Fibroblast of lung (primary cell): ENCODE results near the gene CBX8. TPM values are rescaled to one million over a fixed set of nuclear protein-coding genes. Genes with fewer than 3 reads are reported as not detected.
A peak's percentile ranks its signal among the peaks of the same experiment; 100 is the strongest.

Source experiments
- DNase-seq, 2 donors: peaks; one replicate each; pipeline versions ENCODE4 v3.0.0 to v3.0.0-alpha.2; 2010; ENCODE audit warnings: low read depth in 2 of 2
- H2AFZ ChIP-seq: 2 replicates; pipeline ENCODE4 v1.5.1; 2012; ENCODE audit warnings: low read length, control low read depth, inconsistent platforms
- H3K27ac ChIP-seq: 2 replicates; pipeline ENCODE4 v1.5.1; 2011; ENCODE audit warnings: low read length, control low read depth; ENCODE audit not compliant: insufficient read depth
- H3K27me3 ChIP-seq: 2 replicates; pipeline ENCODE4 v1.5.1; 2011; ENCODE audit warnings: mild to moderate bottlenecking, low read length; ENCODE audit not compliant: control insufficient read depth, insufficient read depth
- H3K36me3 ChIP-seq: 2 replicates; pipeline ENCODE4 v1.5.1; 2011; ENCODE audit warnings: low read length; ENCODE audit not compliant: control insufficient read depth, insufficient read depth
- H3K4me1 ChIP-seq: 2 replicates; pipeline ENCODE4 v1.5.1; 2011; ENCODE audit warnings: low read length; ENCODE audit not compliant: control insufficient read depth, insufficient read depth; ENCODE audit errors: extremely low read depth
- H3K4me2 ChIP-seq: 2 replicates; pipeline ENCODE4 v1.5.1; 2011; ENCODE audit warnings: low read length, control low read depth; ENCODE audit not compliant: insufficient read depth; ENCODE audit errors: extremely low read depth
- H3K4me3 ChIP-seq, 4 experiments: fragments of 200-600 bp in 1 of 4; sonication (generic) in 1 of 4; replicated peaks in 1 of 4; 2 replicates each; pipeline ENCODE4 v1.5.1; 2011 to 2016; ENCODE audit warnings: low read length in 4 of 4, low read depth in 3 of 4, mild to moderate bottlenecking in 3 of 4, control low read depth in 2 of 4, inconsistent platforms in 1 of 4, mixed read lengths in 1 of 4; ENCODE audit not compliant: insufficient read depth in 1 of 4; ENCODE audit errors: control extremely low read depth in 1 of 4
- H3K79me2 ChIP-seq: 2 replicates; pipeline ENCODE4 v1.5.1; 2012; ENCODE audit warnings: mild to moderate bottlenecking, low read length, inconsistent platforms; ENCODE audit not compliant: control insufficient read depth, insufficient read depth
- H3K9ac ChIP-seq: 2 replicates; pipeline ENCODE4 v1.5.1; 2011; ENCODE audit warnings: mild to moderate bottlenecking, low read length, control low read depth; ENCODE audit not compliant: insufficient read depth
- H3K9me3 ChIP-seq: 2 replicates; pipeline ENCODE4 v1.5.1; 2012; ENCODE audit warnings: low read depth, low read length; ENCODE audit not compliant: control insufficient read depth, insufficient read depth
- H4K20me1 ChIP-seq: 2 replicates; pipeline ENCODE4 v1.5.1; 2011; ENCODE audit warnings: low read length; ENCODE audit not compliant: control insufficient read depth, insufficient read depth; ENCODE audit errors: extremely low read depth
- CTCF ChIP-seq, 2 donors: IDR thresholded peaks in 1 of 2; conservative IDR thresholded peaks in 1 of 2; 1 replicate in 1 of 2; 2 replicates in 1 of 2; pipeline ENCODE4 v1.5.1; 2011 to 2012; ENCODE audit warnings: low read length in 2 of 2, control low read depth in 1 of 2, inconsistent platforms in 1 of 2, low read depth in 1 of 2, mild to moderate bottlenecking in 1 of 2
- EZH2 ChIP-seq: IDR thresholded peaks from 2 replicates; pipeline ENCODE4 v1.5.1; 2012; ENCODE audit warnings: low read length, control low read depth, mild to moderate bottlenecking; ENCODE audit errors: missing control alignments
- polyA plus RNA-seq, 2 donors: library from polyadenylated mRNA; depleted of rRNA in 1 of 2; stranded (reverse) in 1 of 2; unstranded in 1 of 2; fragments of >200 nt; gene quantifications; 2 replicates each; pipeline ENCODE4 v1.2.1, GENCODE V29; 2011 to 2012; ENCODE audit warnings: missing spikeins in 1 of 2
- total RNA-seq: library from RNA; depleted of rRNA; stranded (reverse); fragments of >200 nt; gene quantifications from 2 replicates; pipeline ENCODE4 v1.2.1, GENCODE V29; 2014

Gene CBX8
- total and polyA plus RNA-seq, 2 donors (not counting 1 experiment from before 2014, with no cell fraction given) = 0.19 to 4.0 TPM

- Histone ChIP-seq H3K79me2 (no peaks in the 10 kb centered on the region), H3K27ac (no peak overlapping the region), H3K4me3 (no peak overlapping the region), H3K9me3 (no peaks in the 10 kb centered on the region), H3K9ac (no peak overlapping the region), H3K36me3 (no peaks in the 10 kb centered on the region), H3K4me2 (peak overlapping the region; percentile 25), H3K27me3 (peaks cover 77% of the 10 kb centered on the region), H2AFZ (no peak overlapping the region), H3K4me1 (peaks cover 5% of the 10 kb centered on the region), H4K20me1 (no peaks in the 10 kb centered on the region)
- peak; percentile 54 to 57 for DNase-seq
- TF ChIP-seq EZH2 (peak; percentile 75), CTCF (conservative IDR thresholded peaks at IDR 0.05 in 1 of 2, IDR thresholded peaks at IDR 0.05 in 1 of 2; ENCODE audit: low read depth in 1 of 2, low read length in 2 of 2) (no peak)
Observed at GRCh38 chr17:79800325-79801155, 3.7 kb upstream of the CBX8 start.

GRCh38 chr17:79799538-79800324, 2.9 kb upstream of the CBX8 start:
- DNase-seq = no peak
- H3K4me1 ChIP-seq = peaks cover 5% of the 10 kb centered on the region
- H3K27me3 ChIP-seq = peaks cover 69% of the 10 kb centered on the region
- no peak overlapping the region for H3K27ac ChIP-seq
- no peaks in the 10 kb centered on the region for H3K9me3 ChIP-seq
- no peak overlapping the region for H2AFZ ChIP-seq
- H4K20me1 ChIP-seq = no peaks in the 10 kb centered on the region
- no peaks in the 10 kb centered on the region for H3K79me2 ChIP-seq
- no peak overlapping the region for H3K9ac ChIP-seq
- H3K4me3 ChIP-seq = peak overlapping the region in 1 of 4 experiments; percentile 10
- no peak overlapping the region for H3K4me2 ChIP-seq
- no peak for TF ChIP-seq CTCF (conservative IDR thresholded peaks at IDR 0.05 in 1 of 2, IDR thresholded peaks at IDR 0.05 in 1 of 2; ENCODE audit: low read depth in 1 of 2, low read length in 2 of 2)
- peak; percentile 92 for TF ChIP-seq EZH2
- peaks cover 5% of the 10 kb centered on the region for H3K36me3 ChIP-seq

- Histone ChIP-seq H3K9ac (no peak overlapping the region), H3K79me2 (no peaks in the 10 kb centered on the region), H3K4me2 (no peak overlapping the region)
Observed at GRCh38 chr17:79799174-79799537, 2.3 kb upstream of the CBX8 start.

More at GRCh38 chr17:79799174-79799537, 2.3 kb upstream of the CBX8 start:
- H3K9me3 ChIP-seq = no peaks in the 10 kb centered on the region
- H3K4me1 ChIP-seq = peaks cover 8% of the 10 kb centered on the region
- H4K20me1 ChIP-seq = no peaks in the 10 kb centered on the region
- TF ChIP-seq EZH2 = no peak
- TF ChIP-seq CTCF (conservative IDR thresholded peaks at IDR 0.05 in 1 of 2, IDR thresholded peaks at IDR 0.05 in 1 of 2; ENCODE audit: low read depth in 1 of 2, low read length in 2 of 2) = no peak
- H3K36me3 ChIP-seq = peaks cover 6% of the 10 kb centered on the region
- H3K27ac ChIP-seq = no peak overlapping the region
- H3K27me3 ChIP-seq = peaks cover 63% of the 10 kb centered on the region
- peak overlapping the region in 1 of 4 experiments; percentile 10 for H3K4me3 ChIP-seq
- no peak for DNase-seq
- H2AFZ ChIP-seq = no peak overlapping the region
